GM12801 (cell line): ENCODE data around the gene FAM76A.

Source experiments
- TF ChIP-seq, protein P1 (sequence below): IDR thresholded peaks from one replicate; pipeline ENCODE4 v1.5.1; 2011; ENCODE audit warnings: control low read depth; ENCODE audit not compliant: insufficient read length; ENCODE audit errors: extremely low read depth

The FAM76A gene

DNA sequence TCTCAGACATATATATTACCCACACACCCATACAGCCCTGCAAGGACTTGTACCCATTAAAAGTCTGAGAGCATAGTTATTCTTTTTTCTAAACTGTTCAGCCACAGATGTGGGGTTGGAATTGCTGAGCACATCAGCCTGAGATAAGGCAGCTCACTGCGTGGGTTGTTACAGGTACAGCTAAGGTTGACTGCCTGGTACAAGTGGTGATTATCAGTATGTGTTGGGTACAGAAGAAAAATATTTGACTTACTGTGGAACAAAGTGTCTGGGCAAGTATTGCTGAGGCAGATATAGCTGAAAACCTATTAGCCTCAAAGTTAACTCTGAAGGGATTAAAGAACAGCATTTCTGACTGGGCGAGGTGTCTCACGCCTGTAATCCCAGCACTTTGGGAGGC, 52.3 kb downstream of the FAM76A start:
- TF ChIP-seq, protein P1, sequence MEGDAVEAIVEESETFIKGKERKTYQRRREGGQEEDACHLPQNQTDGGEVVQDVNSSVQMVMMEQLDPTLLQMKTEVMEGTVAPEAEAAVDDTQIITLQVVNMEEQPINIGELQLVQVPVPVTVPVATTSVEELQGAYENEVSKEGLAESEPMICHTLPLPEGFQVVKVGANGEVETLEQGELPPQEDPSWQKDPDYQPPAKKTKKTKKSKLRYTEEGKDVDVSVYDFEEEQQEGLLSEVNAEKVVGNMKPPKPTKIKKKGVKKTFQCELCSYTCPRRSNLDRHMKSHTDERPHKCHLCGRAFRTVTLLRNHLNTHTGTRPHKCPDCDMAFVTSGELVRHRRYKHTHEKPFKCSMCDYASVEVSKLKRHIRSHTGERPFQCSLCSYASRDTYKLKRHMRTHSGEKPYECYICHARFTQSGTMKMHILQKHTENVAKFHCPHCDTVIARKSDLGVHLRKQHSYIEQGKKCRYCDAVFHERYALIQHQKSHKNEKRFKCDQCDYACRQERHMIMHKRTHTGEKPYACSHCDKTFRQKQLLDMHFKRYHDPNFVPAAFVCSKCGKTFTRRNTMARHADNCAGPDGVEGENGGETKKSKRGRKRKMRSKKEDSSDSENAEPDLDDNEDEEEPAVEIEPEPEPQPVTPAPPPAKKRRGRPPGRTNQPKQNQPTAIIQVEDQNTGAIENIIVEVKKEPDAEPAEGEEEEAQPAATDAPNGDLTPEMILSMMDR, result no peak

DNA sequence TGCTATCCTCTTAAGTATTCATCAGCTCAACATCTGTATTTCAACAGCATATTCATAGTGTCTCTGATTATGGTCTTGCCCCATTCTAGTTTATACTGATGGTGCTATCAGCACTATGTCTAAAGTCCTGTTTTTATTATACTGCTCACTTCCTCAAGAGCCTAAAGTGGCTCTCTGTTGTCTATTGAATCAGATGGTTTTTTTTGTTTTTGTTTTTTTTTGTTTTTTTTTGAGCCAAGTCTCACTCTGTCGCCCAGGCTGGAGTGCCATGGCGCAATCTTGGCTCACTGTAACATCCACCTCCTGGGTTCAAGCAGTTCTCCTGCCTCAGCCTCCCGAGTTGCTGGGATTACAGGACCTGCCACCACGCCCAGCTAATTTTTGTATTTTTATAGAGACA, 53.4 kb downstream of the FAM76A start:
- TF ChIP-seq, protein P1, result no peak

DNA sequence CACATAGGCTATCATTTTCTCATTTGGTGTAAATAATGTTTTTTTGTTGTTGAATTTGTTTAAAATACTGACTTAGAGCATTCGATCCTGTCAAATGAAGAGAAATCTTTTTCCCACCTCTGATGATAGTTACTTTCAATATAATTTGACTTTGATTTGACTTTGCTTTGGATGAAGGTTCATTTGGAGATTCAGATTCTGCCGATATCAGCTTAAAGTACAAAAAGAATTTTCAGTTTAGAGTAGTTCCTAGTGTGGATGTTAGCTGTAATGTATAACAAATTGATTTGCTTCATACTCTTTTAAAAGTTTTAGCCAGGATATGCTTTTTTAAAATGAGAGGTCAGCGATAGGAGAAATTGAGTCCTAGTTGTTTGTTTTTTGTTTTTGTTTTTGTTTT, 57.2 kb downstream of the FAM76A start:
- TF ChIP-seq, protein P1, result no peak

DNA sequence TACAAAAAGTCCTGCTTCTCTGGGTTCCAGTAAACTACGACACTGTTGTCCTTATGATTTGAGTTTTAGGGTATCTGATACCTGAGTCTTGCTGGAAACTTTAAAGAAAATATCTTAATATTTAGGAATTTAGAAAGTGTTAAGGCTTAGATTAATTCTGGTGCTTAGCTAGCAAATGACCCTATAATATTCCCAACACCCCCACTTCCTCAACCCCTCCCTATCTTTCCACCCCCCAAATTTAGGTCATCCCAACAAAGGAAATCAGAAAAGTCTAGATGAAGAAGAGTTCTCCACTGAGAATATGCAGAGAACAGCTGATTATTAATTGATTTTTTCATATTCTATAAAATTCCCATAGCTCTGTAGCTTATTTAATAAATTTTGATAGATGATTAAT, 58.9 kb downstream of the FAM76A start:
- TF ChIP-seq, protein P1, result no peak

DNA sequence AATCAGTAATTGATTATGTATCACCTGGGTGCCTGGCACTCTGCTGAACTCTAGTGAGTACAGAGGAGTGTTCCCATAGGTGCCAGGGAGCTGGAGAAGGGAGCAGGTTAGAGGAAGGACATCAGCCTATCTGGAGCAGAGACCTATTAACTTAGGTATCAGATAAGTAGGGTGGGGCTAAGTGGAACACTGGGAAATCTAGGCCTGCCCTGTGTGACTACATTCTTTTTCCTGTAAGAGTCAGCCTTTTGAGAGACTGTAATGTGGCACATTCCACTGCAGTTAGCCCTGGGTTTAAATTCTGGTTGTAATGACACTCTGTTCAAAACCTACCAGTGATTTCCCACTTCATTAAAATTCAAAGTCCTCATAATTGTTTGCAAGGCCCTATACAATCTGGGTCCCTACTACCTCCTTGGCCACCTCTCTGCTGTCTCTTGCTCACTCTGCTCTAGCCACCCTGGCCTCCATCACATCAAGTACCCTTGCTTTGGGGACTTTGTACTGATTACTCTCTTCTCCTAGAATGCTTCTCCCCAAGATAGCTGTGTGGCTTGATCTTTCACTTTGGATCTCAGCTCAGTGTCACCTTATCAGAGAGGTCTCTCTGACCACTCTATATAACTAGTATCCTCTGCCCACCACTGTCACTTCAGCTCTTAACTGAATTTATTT, 60.2 kb downstream of the FAM76A start:
- TF ChIP-seq, protein P1, result no peak

DNA sequence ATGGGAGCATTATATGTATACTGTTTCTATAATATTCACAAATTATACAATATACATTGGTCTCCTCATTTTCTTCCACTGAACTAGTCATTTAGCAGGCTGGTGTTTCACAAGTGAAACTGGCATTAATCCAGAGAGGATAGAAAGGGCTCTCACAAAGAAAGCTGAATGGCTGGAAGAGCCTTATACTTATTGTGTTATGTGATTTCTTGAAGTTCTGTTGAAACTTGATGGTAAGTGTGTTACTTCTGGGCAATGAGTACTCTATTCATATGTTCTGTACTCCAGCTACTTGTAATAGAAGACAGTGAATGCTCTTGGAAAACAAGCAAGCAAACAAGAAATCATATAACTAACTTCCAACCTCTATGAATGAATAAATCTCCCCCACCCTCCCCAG, 62.1 kb downstream of the FAM76A start:
- TF ChIP-seq, protein P1, result no peak

DNA sequence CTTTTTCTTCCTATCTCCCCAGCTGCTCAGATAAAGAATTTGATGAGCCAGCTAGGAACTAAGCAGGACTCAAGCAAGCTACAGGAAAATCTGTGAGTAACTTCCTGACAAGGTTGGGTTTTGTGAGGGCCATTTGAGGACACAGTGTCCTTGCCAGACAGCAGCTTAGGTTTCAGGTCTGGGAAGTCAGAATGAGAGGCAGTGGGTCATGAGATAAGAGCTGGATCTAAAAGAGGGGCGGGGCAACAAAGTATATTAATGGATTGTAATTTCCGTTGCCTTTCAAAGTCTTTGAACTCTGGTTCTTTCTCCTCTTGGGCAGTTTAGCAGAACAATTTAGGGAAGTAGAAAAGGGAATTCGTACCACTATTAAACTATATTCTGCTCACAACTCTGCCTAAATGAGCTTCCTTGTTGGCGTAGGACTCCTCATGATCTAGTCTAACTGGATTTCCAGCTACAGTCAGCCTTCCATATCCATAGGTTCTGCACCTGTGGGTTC, 63.8 kb downstream of the FAM76A start:
- TF ChIP-seq, protein P1, result no peak
